ENCODE results near the gene CLCN5. TPM values are rescaled to one million over a fixed set of nuclear protein-coding genes. Genes with fewer than 3 reads are reported as not detected.
"Not testable (repeated sequence)": the region's sequence is repeated elsewhere in the genome, so short reads cannot be mapped to it uniquely, and the experiment has no call there.

Gene CLCN5
- total and polyA plus RNA-seq, 2 donors: 1.6 to 2.6 TPM

GRCh38 chrX:49999087-49999486, 76.7 kb downstream of the CLCN5 start:
- no peak overlapping the region for H3K27ac ChIP-seq (ENCODE audit: low read depth in 1 of 2, low read length in 1 of 2)

GRCh38 chrX:50000937-50001542, 78.6 kb downstream of the CLCN5 start:
- no peaks in the 10 kb centered on the region for H3K9me3 ChIP-seq (ENCODE audit: control insufficient read depth in 2 of 2, insufficient read depth in 1 of 2, low read length in 1 of 2)
- no peak overlapping the region for H3K4me3 ChIP-seq (ENCODE audit: low read length in 2 of 2)

More at GRCh38 chrX:49999087-49999486, 76.7 kb downstream of the CLCN5 start:
- no peaks in the 10 kb centered on the region for H3K36me3 ChIP-seq (ENCODE audit: control insufficient read depth in 2 of 2, insufficient read depth in 2 of 2, low read length in 1 of 2)
- DNase-seq (ENCODE audit: low read depth in 6 of 9, low spot score in 9 of 9): no peak
- no peak overlapping the region for H3K4me3 ChIP-seq (ENCODE audit: low read length in 2 of 2)
- no peaks in the 10 kb centered on the region for H3K4me1 ChIP-seq (ENCODE audit: control insufficient read depth in 2 of 2, insufficient read depth in 2 of 2, low read length in 2 of 2)
- H3K9me3 ChIP-seq (ENCODE audit: control insufficient read depth in 2 of 2, insufficient read depth in 1 of 2, low read length in 1 of 2): no peaks in the 10 kb centered on the region
- 96% methylated on average over 3 of the region's 3 CpGs for WGBS
- H3K27me3 ChIP-seq (ENCODE audit: control insufficient read depth in 2 of 2, insufficient read depth in 1 of 2, low read length in 1 of 2): no peaks in the 10 kb centered on the region

DNA sequence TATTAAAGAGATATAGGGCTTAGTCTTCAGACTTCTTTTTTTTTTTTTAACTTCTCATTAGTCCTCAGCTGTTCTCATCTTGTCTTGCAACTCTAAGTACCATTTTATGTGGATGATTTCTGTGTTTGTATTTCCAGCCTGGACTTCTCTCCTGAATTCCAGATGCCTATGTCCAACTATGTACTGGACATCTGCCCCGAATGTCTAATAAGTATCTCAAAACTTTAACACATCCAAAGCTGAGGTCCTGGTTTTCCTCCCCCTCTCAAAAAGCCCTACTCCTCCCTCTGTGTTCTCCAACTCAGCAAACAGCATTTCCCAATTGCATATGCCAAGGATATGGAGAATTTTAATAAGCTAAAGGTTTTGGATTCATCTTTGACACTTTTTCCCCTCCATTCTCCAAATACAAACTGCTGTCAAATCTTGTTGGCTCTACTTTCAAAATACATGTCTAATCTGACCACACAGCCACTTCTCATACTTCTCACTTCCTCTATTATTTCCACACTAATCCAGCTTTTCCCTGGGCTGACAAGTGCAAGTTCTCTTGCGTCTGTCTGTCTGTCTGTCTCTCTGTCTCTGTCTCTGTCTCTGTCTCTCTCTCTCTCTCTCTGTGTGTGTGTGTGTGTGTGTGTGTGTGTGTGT, 79.8 kb downstream of the CLCN5 start:
- no peaks in the 10 kb centered on the region for H3K36me3 ChIP-seq (ENCODE audit: control insufficient read depth in 2 of 2, insufficient read depth in 2 of 2, low read length in 1 of 2)
- no peak overlapping the region for H3K4me3 ChIP-seq (ENCODE audit: low read length in 2 of 2)
- no peaks in the 10 kb centered on the region for H3K4me1 ChIP-seq (ENCODE audit: control insufficient read depth in 2 of 2, insufficient read depth in 2 of 2, low read length in 2 of 2)
- no peaks in the 10 kb centered on the region for H3K27me3 ChIP-seq (ENCODE audit: control insufficient read depth in 2 of 2, insufficient read depth in 1 of 2, low read length in 1 of 2)
- WGBS: 63% methylated on average over 2 of the region's 2 CpGs
- DNase-seq (ENCODE audit: low read depth in 6 of 9, low spot score in 9 of 9): no peak
- no peaks in the 10 kb centered on the region for H3K9me3 ChIP-seq (ENCODE audit: control insufficient read depth in 2 of 2, insufficient read depth in 1 of 2, low read length in 1 of 2)
- H3K27ac ChIP-seq (ENCODE audit: low read depth in 1 of 2, low read length in 1 of 2): no peak overlapping the region

More at GRCh38 chrX:50000937-50001542, 78.6 kb downstream of the CLCN5 start:
- no peaks in the 10 kb centered on the region for H3K27me3 ChIP-seq (ENCODE audit: control insufficient read depth in 2 of 2, insufficient read depth in 1 of 2, low read length in 1 of 2)
- no peak overlapping the region for H3K27ac ChIP-seq (ENCODE audit: low read depth in 1 of 2, low read length in 1 of 2)
- no peak for DNase-seq (ENCODE audit: low read depth in 6 of 9, low spot score in 9 of 9)
- H3K4me1 ChIP-seq (ENCODE audit: control insufficient read depth in 2 of 2, insufficient read depth in 2 of 2, low read length in 2 of 2): no peaks in the 10 kb centered on the region
- no peaks in the 10 kb centered on the region for H3K36me3 ChIP-seq (ENCODE audit: control insufficient read depth in 2 of 2, insufficient read depth in 2 of 2, low read length in 1 of 2)

- Histone ChIP-seq H3K27me3 (ENCODE audit: control insufficient read depth in 2 of 2, insufficient read depth in 1 of 2, low read length in 1 of 2) (no peaks in the 10 kb centered on the region), H3K36me3 (ENCODE audit: control insufficient read depth in 2 of 2, insufficient read depth in 2 of 2, low read length in 1 of 2) (no peaks in the 10 kb centered on the region), H3K4me3 (ENCODE audit: low read length in 2 of 2) (no peak overlapping the region), H3K27ac (ENCODE audit: low read depth in 1 of 2, low read length in 1 of 2) (no peak overlapping the region), H3K4me1 (ENCODE audit: control insufficient read depth in 2 of 2, insufficient read depth in 2 of 2, low read length in 2 of 2) (no peaks in the 10 kb centered on the region), H3K9me3 (ENCODE audit: control insufficient read depth in 2 of 2, insufficient read depth in 1 of 2, low read length in 1 of 2) (no peaks in the 10 kb centered on the region)
- DNase-seq (ENCODE audit: low read depth in 6 of 9, low spot score in 9 of 9): no peak
- 96% methylated on average over 4 of the region's 4 CpGs for WGBS
Observed at GRCh38 chrX:50003467-50003866, 81.1 kb downstream of the CLCN5 start.

DNA sequence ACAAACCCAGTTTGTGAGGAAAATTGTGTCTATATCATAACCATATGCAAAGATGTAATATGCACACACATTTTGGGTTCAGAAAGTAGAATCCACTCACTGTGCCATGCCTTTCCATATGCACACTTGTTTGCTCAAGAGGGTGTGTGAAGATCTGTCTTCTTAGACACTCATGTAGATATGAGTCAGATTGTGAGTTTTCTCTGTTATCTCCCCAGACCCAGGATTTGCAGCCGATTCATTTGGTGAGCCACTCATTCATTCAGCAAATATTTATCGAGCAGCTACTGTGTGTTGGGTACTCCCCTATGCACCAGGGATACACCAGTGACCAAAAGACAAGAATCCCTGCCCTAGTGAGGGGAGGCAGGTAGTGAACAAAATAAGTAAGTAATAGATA, 81.5 kb downstream of the CLCN5 start:
- H3K4me3 ChIP-seq (ENCODE audit: low read length in 2 of 2): no peak overlapping the region
- 100% methylated on average over 2 of the region's 2 CpGs for WGBS
- no peak overlapping the region for H3K27ac ChIP-seq (ENCODE audit: low read depth in 1 of 2, low read length in 1 of 2)
- H3K4me1 ChIP-seq (ENCODE audit: control insufficient read depth in 2 of 2, insufficient read depth in 2 of 2, low read length in 2 of 2): no peaks in the 10 kb centered on the region
- H3K9me3 ChIP-seq (ENCODE audit: control insufficient read depth in 2 of 2, insufficient read depth in 1 of 2, low read length in 1 of 2): no peaks in the 10 kb centered on the region
- no peak for DNase-seq (ENCODE audit: low read depth in 6 of 9, low spot score in 9 of 9)
- no peaks in the 10 kb centered on the region for H3K36me3 ChIP-seq (ENCODE audit: control insufficient read depth in 2 of 2, insufficient read depth in 2 of 2, low read length in 1 of 2)
- H3K27me3 ChIP-seq (ENCODE audit: control insufficient read depth in 2 of 2, insufficient read depth in 1 of 2, low read length in 1 of 2): no peaks in the 10 kb centered on the region

GRCh38 chrX:50025591-50025990, 103.2 kb downstream of the CLCN5 start:
- 86% methylated on average over 5 of the region's 5 CpGs for WGBS
- H3K4me1 ChIP-seq (ENCODE audit: control insufficient read depth in 2 of 2, insufficient read depth in 2 of 2, low read length in 2 of 2); H3K36me3 ChIP-seq (ENCODE audit: control insufficient read depth in 2 of 2, insufficient read depth in 2 of 2, low read length in 1 of 2); H3K27me3 ChIP-seq (ENCODE audit: control insufficient read depth in 2 of 2, insufficient read depth in 1 of 2, low read length in 1 of 2); DNase-seq (ENCODE audit: low read depth in 6 of 9, low spot score in 9 of 9); H3K9me3 ChIP-seq (ENCODE audit: control insufficient read depth in 2 of 2, insufficient read depth in 1 of 2, low read length in 1 of 2); H3K4me3 ChIP-seq (ENCODE audit: low read length in 2 of 2); H3K27ac ChIP-seq (ENCODE audit: low read depth in 1 of 2, low read length in 1 of 2): not testable (repeated sequence)

- H3K27ac ChIP-seq (ENCODE audit: low read depth in 1 of 2, low read length in 1 of 2): no peak overlapping the region
- DNase-seq (ENCODE audit: low read depth in 6 of 9, low spot score in 9 of 9): no peak
- no peaks in the 10 kb centered on the region for H3K9me3 ChIP-seq (ENCODE audit: control insufficient read depth in 2 of 2, insufficient read depth in 1 of 2, low read length in 1 of 2)
- H3K36me3 ChIP-seq (ENCODE audit: control insufficient read depth in 2 of 2, insufficient read depth in 2 of 2, low read length in 1 of 2): no peaks in the 10 kb centered on the region
- H3K27me3 ChIP-seq (ENCODE audit: control insufficient read depth in 2 of 2, insufficient read depth in 1 of 2, low read length in 1 of 2): no peaks in the 10 kb centered on the region
- H3K4me1 ChIP-seq (ENCODE audit: control insufficient read depth in 2 of 2, insufficient read depth in 2 of 2, low read length in 2 of 2): no peaks in the 10 kb centered on the region
- H3K4me3 ChIP-seq (ENCODE audit: low read length in 2 of 2): no peak overlapping the region
Observed at GRCh38 chrX:50035126-50035525, 112.7 kb downstream of the CLCN5 start.

- H3K4me1 ChIP-seq (ENCODE audit: control insufficient read depth in 2 of 2, insufficient read depth in 2 of 2, low read length in 2 of 2): no peaks in the 10 kb centered on the region
- H3K27ac ChIP-seq (ENCODE audit: low read depth in 1 of 2, low read length in 1 of 2): no peak overlapping the region
- no peaks in the 10 kb centered on the region for H3K36me3 ChIP-seq (ENCODE audit: control insufficient read depth in 2 of 2, insufficient read depth in 2 of 2, low read length in 1 of 2)
- H3K9me3 ChIP-seq (ENCODE audit: control insufficient read depth in 2 of 2, insufficient read depth in 1 of 2, low read length in 1 of 2): no peaks in the 10 kb centered on the region
- no peak for DNase-seq (ENCODE audit: low read depth in 6 of 9, low spot score in 9 of 9)
- no peak overlapping the region for H3K4me3 ChIP-seq (ENCODE audit: low read length in 2 of 2)
- no peaks in the 10 kb centered on the region for H3K27me3 ChIP-seq (ENCODE audit: control insufficient read depth in 2 of 2, insufficient read depth in 1 of 2, low read length in 1 of 2)
- WGBS: 55% methylated on average over 2 of the region's 2 CpGs
Observed at GRCh38 chrX:50036426-50036825, 114.0 kb downstream of the CLCN5 start.

DNA sequence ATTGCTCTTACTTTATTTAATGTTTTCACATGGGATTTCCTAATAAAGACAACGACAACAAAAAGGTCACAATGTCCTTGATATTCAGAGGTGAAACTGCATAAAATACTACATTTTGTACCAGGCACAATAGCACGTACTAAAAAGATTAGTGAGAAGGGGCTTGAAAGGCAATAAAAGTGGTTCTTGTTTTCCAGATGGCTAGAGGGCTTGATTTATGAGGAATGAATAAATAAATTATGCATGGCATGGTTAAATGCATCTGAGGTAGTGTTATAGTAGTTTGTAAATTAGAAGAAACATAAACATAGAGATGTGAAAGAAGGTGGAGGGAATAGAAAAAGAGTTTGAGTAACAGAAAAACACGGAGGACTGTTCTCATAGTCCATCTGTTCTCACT, 123.4 kb downstream of the CLCN5 start:
- H3K4me3 ChIP-seq (ENCODE audit: low read length in 2 of 2): no peak overlapping the region
- H3K36me3 ChIP-seq (ENCODE audit: control insufficient read depth in 2 of 2, insufficient read depth in 2 of 2, low read length in 1 of 2): no peaks in the 10 kb centered on the region
- H3K27me3 ChIP-seq (ENCODE audit: control insufficient read depth in 2 of 2, insufficient read depth in 1 of 2, low read length in 1 of 2): no peaks in the 10 kb centered on the region
- H3K27ac ChIP-seq (ENCODE audit: low read depth in 1 of 2, low read length in 1 of 2): no peak overlapping the region
- H3K4me1 ChIP-seq (ENCODE audit: control insufficient read depth in 2 of 2, insufficient read depth in 2 of 2, low read length in 2 of 2): no peaks in the 10 kb centered on the region
- H3K9me3 ChIP-seq (ENCODE audit: control insufficient read depth in 2 of 2, insufficient read depth in 1 of 2, low read length in 1 of 2): no peaks in the 10 kb centered on the region
- 96% methylated on average over 3 of the region's 3 CpGs for WGBS
- DNase-seq (ENCODE audit: low read depth in 6 of 9, low spot score in 9 of 9): no peak
